GM12878 (cell line): Measurements from ENCODE around the gene MGMT. TPM values are rescaled to one million over a fixed set of nuclear protein-coding genes. Genes with fewer than 3 reads are reported as not detected.

Experiments
- ATAC-seq: fragments of 200-7000 bp; cut with Tn5 transposase; 3 replicates; pipeline ENCODE4 v1.9.1; 2020; ENCODE audit warnings: mild to moderate bottlenecking, moderate library complexity
- BruUV-seq: library from RNA; stranded (reverse); fragments of 400-500 nt; replicated peaks from 2 replicates; lab custom pipeline; 2021; lab: Mats Ljungman, UMichigan
- CTCF ChIA-PET: fragments of 300-600 bp; sonication (Branson Sonifier 250); formaldehyde crosslinking; extraction: SDS; loops from one replicate; lab custom pipeline; 2021; ENCODE audit warnings: inconsistent platforms; lab: Yijun Ruan, JAX
- POLR2A ChIA-PET: fragments of 350-600 bp; formaldehyde crosslinking; extraction: SDS; loops from one replicate; lab custom pipeline; 2021; ENCODE audit warnings: inconsistent platforms; lab: Charles Lee
- RAD21 ChIA-PET: fragments of 300-600 bp; sonication (Branson Sonifier 250); formaldehyde crosslinking; loops from one replicate; lab custom pipeline; 2023; ENCODE audit warnings: antibody characterized with exemption; ENCODE audit not compliant: unreplicated experiment; lab: Charles Lee
- SMC1A ChIA-PET: fragments of 300-600 bp; sonication (Branson Sonifier 250); formaldehyde crosslinking; loops from one replicate; lab custom pipeline; 2023; ENCODE audit not compliant: unreplicated experiment, uncharacterized antibody; lab: Charles Lee
- DNase-seq: peaks from one replicate; pipeline ENCODE4 v3.0.0-alpha.2; 2011; ENCODE audit warnings: low read depth, low spot score
- FAIRE-seq: peaks from 3 replicates; lab custom pipeline; 2011; peaks lifted over from hg19 to GRCh38; lab: Jason Lieb, UNC
- H2AFZ ChIP-seq: 2 replicates; pipeline ENCODE4 v1.6.0; 2011; ENCODE audit warnings: low read depth, low read length, control low read depth; ENCODE audit not compliant: control insufficient read depth
- H3K27ac ChIP-seq: 2 replicates; pipeline ENCODE4 v1.5.1; 2011; ENCODE audit warnings: control low read depth; ENCODE audit not compliant: control insufficient read depth, insufficient read depth
- H3K27me3 ChIP-seq, 2 experiments: replicated peaks in 1 of 2; 2 replicates each; pipeline versions ENCODE4 v1.6.0 to v1.6.1; 2011; ENCODE audit warnings: low read length in 1 of 2; ENCODE audit not compliant: control insufficient read depth in 2 of 2, insufficient read depth in 2 of 2
- H3K36me3 ChIP-seq, 2 experiments: 2 replicates each; pipeline ENCODE4 v1.5.1; 2011; ENCODE audit warnings: low read length in 1 of 2; ENCODE audit not compliant: control insufficient read depth in 2 of 2, insufficient read depth in 2 of 2
- H3K4me1 ChIP-seq: 2 replicates; pipeline ENCODE4 v1.6.1; 2011; ENCODE audit warnings: mild to moderate bottlenecking, low read length, moderate library complexity, mixed read lengths; ENCODE audit not compliant: control insufficient read depth, insufficient read depth
- H3K4me2 ChIP-seq: 2 replicates; pipeline ENCODE4 v1.6.0; 2011; ENCODE audit warnings: control low read depth; ENCODE audit not compliant: control insufficient read depth, insufficient read depth
- H3K4me3 ChIP-seq: fragments of 200-600 bp; sonication (generic); 2 replicates; pipeline ENCODE4 v1.5.1; 2016
- H3K79me2 ChIP-seq: 2 replicates; pipeline ENCODE4 v1.6.0; 2011; ENCODE audit warnings: low read length; ENCODE audit not compliant: control insufficient read depth, insufficient read depth
- H3K9ac ChIP-seq: 2 replicates; pipeline ENCODE4 v1.8.0; 2011; ENCODE audit warnings: low read length, control low read depth, mixed read lengths; ENCODE audit not compliant: control insufficient read depth, insufficient read depth
- H3K9me3 ChIP-seq: replicated peaks from 3 replicates; pipeline ENCODE4 v1.5.1; 2011; ENCODE audit warnings: mild to moderate bottlenecking, low read length; ENCODE audit not compliant: control insufficient read depth, insufficient read depth
- H4K20me1 ChIP-seq: 2 replicates; pipeline ENCODE4 v1.6.0; 2011; ENCODE audit not compliant: control insufficient read depth, insufficient read depth
- CTCF ChIP-seq, 3 experiments: IDR thresholded peaks in 2 of 3; conservative IDR thresholded peaks in 1 of 3; 2 replicates each; pipeline ENCODE4 v1.5.1; 2011; ENCODE audit warnings: low read depth in 3 of 3, low read length in 3 of 3, mild to moderate bottlenecking in 3 of 3, control low read depth in 2 of 3, moderate library complexity in 2 of 3, inconsistent platforms in 1 of 3, mixed read lengths in 1 of 3; ENCODE audit not compliant: control insufficient read depth in 2 of 3, insufficient read depth in 1 of 3; ENCODE audit errors: extremely low read depth in 1 of 3
- IKZF1 ChIP-seq: fragments of 450-650 bp; conservative IDR thresholded peaks from 2 replicates; pipeline ENCODE4 v1.6.1; 2017; ENCODE audit warnings: antibody characterized with exemption, mild to moderate bottlenecking
- JUNB ChIP-seq: IDR thresholded peaks from 2 replicates; pipeline ENCODE4 v1.6.1; 2016; ENCODE audit warnings: antibody characterized with exemption, mild to moderate bottlenecking
- MYB ChIP-seq: fragments of 150-350 bp; IDR thresholded peaks from 2 replicates; pipeline ENCODE4 v1.6.1; 2014; ENCODE audit warnings: mild to moderate bottlenecking, low read depth, low read length, borderline replicate concordance
- NKRF ChIP-seq: fragments of 450-650 bp; conservative IDR thresholded peaks from 2 replicates; pipeline ENCODE4 v1.6.1; 2017; ENCODE audit warnings: mild to moderate bottlenecking, moderate library complexity
- NR2C1 ChIP-seq: fragments of 450-650 bp; IDR thresholded peaks from 2 replicates; pipeline ENCODE4 v1.6.1; 2017; ENCODE audit warnings: antibody characterized with exemption, mild to moderate bottlenecking, moderate library complexity
- RAD21 ChIP-seq: IDR thresholded peaks from 2 replicates; pipeline ENCODE4 v1.6.1; 2011; ENCODE audit warnings: mild to moderate bottlenecking, low read depth, low read length, moderate library complexity; ENCODE audit not compliant: insufficient read depth
- REST ChIP-seq: IDR thresholded peaks from 2 replicates; pipeline ENCODE4 v1.6.1; 2012; ENCODE audit warnings: mild to moderate bottlenecking, low read depth, low read length
- RFX5 ChIP-seq: IDR thresholded peaks from 2 replicates; pipeline ENCODE4 v1.6.1; 2011; ENCODE audit warnings: low read depth, low read length, improper control_type of control experiment
- SKIL ChIP-seq: fragments of 450-650 bp; IDR thresholded peaks from 2 replicates; pipeline ENCODE4 v1.6.1; 2017; ENCODE audit warnings: mild to moderate bottlenecking, low read depth, inconsistent platforms; ENCODE audit not compliant: poor library complexity, severe bottlenecking
- SMC3 ChIP-seq: IDR thresholded peaks from 2 replicates; pipeline ENCODE4 v1.6.1; 2011; ENCODE audit warnings: low read length, improper control_type of control experiment, borderline replicate concordance
- STAT1 ChIP-seq: fragments of 450-650 bp; conservative IDR thresholded peaks from 2 replicates; pipeline ENCODE4 v1.6.1; 2014; ENCODE audit warnings: antibody characterized with exemption, mild to moderate bottlenecking
- TAF1 ChIP-seq: IDR thresholded peaks from 2 replicates; pipeline ENCODE4 v1.6.1; 2011; ENCODE audit warnings: mild to moderate bottlenecking, low read depth, low read length, borderline replicate concordance
- WGBS: methylation state at CpG from one replicate; pipeline ENCODE4 v1.1.6; 2016; ENCODE audit warnings: low lambda C conversion rate; ENCODE audit not compliant: insufficient replicate concordance, insufficient coverage; ENCODE audit errors: missing lambda C conversion rate; 5-methylcytosine and 5-hydroxymethylcytosine counted together
- in situ Hi-C: fragments of 300-500 bp; cut with MboI; formaldehyde crosslinking; loops from 9 replicates; pipeline ENCODE4 v1.14.3; 2018; ENCODE audit warnings: mixed read lengths
- intact Hi-C: fragments of 100-400 bp; cut with micrococcal nuclease; formaldehyde crosslinking; loops from one replicate; pipeline ENCODE4 v1.14.2; 2022; ENCODE audit not compliant: unreplicated experiment
- polyA plus RNA-seq, 11 experiments: library from polyadenylated mRNA; depleted of rRNA in 4 of 11; unstranded in 6 of 11; stranded (reverse) in 5 of 11; fragments of >200 nt; fragmentation: Nextera tagmentation in 4 of 11; fragmentation: Illumina TruSeq in 1 of 11; extraction: Ambion mirVana in 4 of 11; extraction: Trizol in 1 of 11; gene quantifications; 1 replicate in 1 of 11; 2 replicates in 10 of 11; pipeline versions ENCODE4 v1.2.1 to v1.2.3, GENCODE V29; 2011 to 2016; ENCODE audit warnings: inconsistent platforms in 2 of 11, missing spikeins in 2 of 11, low read depth in 1 of 11
- total RNA-seq, 4 experiments: library from RNA; depleted of rRNA in 3 of 4; stranded (reverse); fragments of >200 nt in 3 of 4; fragmentation: Illumina TruSeq in 1 of 4; extraction: Trizol in 1 of 4; gene quantifications; 2 replicates each; pipeline versions ENCODE4 v1.2.1 to v1.2.3, GENCODE V29; 2013 to 2021

The MGMT gene
- total and polyA plus RNA-seq, 10 of the 15 experiments (the other 5 are each of a cell fraction or from before 2014, with no cell fraction given), result 0.16 to 24.2 (median 13.3) TPM

- ChIA-PET RAD21 (interaction anchor here (1.0 kb wide), 1 partner anchor 111 kb away, joined by 4 read pairs; no protein-coding TSS in a partner anchor), CTCF (interaction anchor here (0.6 to 1.5 kb wide), 4 partner anchors 10 to 488 kb away, joined by 3 to 4 read pairs (median 4); no protein-coding TSS in a partner anchor), POLR2A (no interaction called here), SMC1A (interaction anchor here (0.8 to 1.6 kb wide), 2 partner anchors 12 to 249 kb away, joined by 3 to 4 read pairs; no protein-coding TSS in a partner anchor)
- Histone ChIP-seq H2AFZ (no peak overlapping the region), H3K27ac (no peak overlapping the region), H3K4me3 (no peak overlapping the region), H3K27me3 (no peaks in the 10 kb centered on the region), H3K4me1 (no peaks in the 10 kb centered on the region), H4K20me1 (no peaks in the 10 kb centered on the region), H3K9me3 (no peaks in the 10 kb centered on the region), H3K36me3 (no peaks in the 10 kb centered on the region), H3K4me2 (no peak overlapping the region), H3K79me2 (no peaks in the 10 kb centered on the region), H3K9ac (no peak overlapping the region)
- intact Hi-C loops (no loop called here), in situ Hi-C loops (no loop called here)
- WGBS, result 80% methylated on average over 9 of the region's 9 CpGs
- FAIRE-seq (no peak), ATAC-seq (no peak), DNase-seq (no peak)
- BruUV-seq, result no TSS peak
- TF ChIP-seq JUNB (no peak), SMC3 (peak; percentile 26; the same call in 1 of the 2 replicates), NKRF (no peak), MYB (no peak), TAF1 (no peak), IKZF1 (no peak), CTCF (IDR thresholded peaks at IDR 0.05 in 2 of 3, conservative IDR thresholded peaks at IDR 0.05 in 1 of 3; ENCODE audit: control insufficient read depth in 2 of 3, extremely low read depth in 1 of 3, insufficient read depth in 1 of 3, low read depth in 3 of 3, low read length in 3 of 3) (peak; percentile 9 to 43 (median 38); a peak in 4 of 6 replicates), RFX5 (no peak), STAT1 (no peak), SKIL (no peak), NR2C1 (no peak), RAD21 (peak; percentile 64), REST (no peak)
Observed at GRCh38 chr10:129658376-129659072, 191.5 kb downstream of the MGMT start.
